RWPE1 (cell line): ENCODE data around the gene HDAC9.

Experiments used
- CTCF ChIA-PET: fragments of 350-600 bp; sonication (Branson Sonifier 250); formaldehyde crosslinking; extraction: SDS; loops from one replicate; lab custom pipeline; 2021; lab: Yijun Ruan, JAX
- POLR2A ChIA-PET: fragments of 400-600 bp; formaldehyde crosslinking; extraction: SDS; loops from one replicate; lab custom pipeline; 2020; ENCODE audit warnings: antibody characterized with exemption; ENCODE audit not compliant: low non-redundant PET; lab: Yijun Ruan, JAX
- DNase-seq: peaks from one replicate; pipeline ENCODE4 v3.0.0; 2012; ENCODE audit warnings: low spot score
- H3K27ac ChIP-seq: fragments of 450-650 bp; 2 replicates; pipeline ENCODE4 v1.5.1; 2017
- TF ChIP-seq, protein P1 (sequence below): fragments of 450-650 bp; conservative IDR thresholded peaks from 2 replicates; pipeline ENCODE4 v1.5.1; 2017; ENCODE audit warnings: low read depth, mild to moderate bottlenecking

Gene HDAC9

DNA sequence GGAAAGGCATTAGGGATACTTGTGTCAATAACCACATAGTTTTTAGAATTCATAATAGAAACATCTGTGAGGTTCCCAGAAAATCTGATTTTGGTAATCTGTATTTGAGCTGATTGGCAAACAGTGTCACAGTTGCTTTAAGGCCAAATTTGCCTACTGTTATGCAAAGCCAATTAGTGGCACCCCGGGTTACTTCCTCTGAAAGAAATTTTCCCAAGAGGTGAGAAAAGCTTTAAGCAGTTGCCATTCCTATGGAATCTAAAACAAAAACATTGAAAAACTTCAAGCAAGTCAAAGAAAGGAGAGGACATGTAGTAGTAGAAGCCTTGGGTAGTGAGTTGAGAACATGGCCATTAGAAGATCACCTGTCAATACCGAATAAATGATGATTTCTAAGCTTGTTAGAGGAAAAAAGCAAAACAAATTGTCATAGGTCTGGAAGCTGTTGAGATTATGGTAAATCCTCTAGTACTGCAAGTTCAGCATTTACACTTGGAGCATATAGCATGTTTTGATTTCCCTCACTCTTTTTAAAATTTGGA is 445.1 kb downstream of the HDAC9 start:
- ChIA-PET CTCF (no interaction called here), POLR2A (no interaction called here)

DNA sequence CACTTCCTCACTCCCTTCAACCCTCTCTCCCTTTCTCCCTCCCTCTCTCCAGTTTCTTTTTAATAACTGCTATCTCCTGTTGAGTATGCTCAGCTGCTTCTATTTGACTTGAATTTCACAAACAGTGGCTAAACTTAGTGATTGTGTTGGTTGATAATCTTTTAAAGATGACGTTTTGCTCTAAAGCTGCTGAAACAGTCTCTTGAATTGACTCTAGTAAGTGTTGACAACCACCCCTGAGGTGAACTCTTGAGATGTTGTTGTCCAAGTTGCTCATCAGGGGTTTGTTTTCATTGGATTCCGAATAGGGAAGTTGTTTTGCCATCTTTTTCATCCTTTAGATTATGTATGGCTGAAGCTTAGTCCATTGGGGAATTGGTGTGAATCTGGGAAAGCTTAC is 445.7 kb downstream of the HDAC9 start:
- ChIA-PET POLR2A (no interaction called here), CTCF (no interaction called here)
- no peak for DNase-seq
- H3K27ac ChIP-seq: no peak overlapping the region
- TF ChIP-seq, protein P1, sequence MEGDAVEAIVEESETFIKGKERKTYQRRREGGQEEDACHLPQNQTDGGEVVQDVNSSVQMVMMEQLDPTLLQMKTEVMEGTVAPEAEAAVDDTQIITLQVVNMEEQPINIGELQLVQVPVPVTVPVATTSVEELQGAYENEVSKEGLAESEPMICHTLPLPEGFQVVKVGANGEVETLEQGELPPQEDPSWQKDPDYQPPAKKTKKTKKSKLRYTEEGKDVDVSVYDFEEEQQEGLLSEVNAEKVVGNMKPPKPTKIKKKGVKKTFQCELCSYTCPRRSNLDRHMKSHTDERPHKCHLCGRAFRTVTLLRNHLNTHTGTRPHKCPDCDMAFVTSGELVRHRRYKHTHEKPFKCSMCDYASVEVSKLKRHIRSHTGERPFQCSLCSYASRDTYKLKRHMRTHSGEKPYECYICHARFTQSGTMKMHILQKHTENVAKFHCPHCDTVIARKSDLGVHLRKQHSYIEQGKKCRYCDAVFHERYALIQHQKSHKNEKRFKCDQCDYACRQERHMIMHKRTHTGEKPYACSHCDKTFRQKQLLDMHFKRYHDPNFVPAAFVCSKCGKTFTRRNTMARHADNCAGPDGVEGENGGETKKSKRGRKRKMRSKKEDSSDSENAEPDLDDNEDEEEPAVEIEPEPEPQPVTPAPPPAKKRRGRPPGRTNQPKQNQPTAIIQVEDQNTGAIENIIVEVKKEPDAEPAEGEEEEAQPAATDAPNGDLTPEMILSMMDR: no peak

More for the DNA sequence above, 445.1 kb downstream of the HDAC9 start:
- DNase-seq: no peak
- TF ChIP-seq, protein P1: no peak
- no peak overlapping the region for H3K27ac ChIP-seq

DNA sequence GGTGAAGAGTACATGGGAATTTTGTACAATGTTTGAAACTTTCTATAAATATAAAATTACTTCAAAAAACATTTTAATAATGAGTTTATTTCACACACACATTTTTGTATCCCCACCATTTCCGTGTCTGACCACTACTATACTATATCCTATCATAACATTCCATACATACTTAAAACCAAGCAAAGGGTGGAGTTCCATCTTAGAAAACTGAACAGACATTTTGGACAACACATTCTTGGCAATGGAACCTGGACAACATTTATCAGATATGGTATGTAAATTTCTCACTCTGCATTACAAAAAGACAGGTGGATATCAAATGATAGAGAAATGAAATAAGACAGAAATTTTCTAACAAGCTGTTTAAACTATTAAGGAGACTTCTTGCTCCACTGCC is 453.0 kb downstream of the HDAC9 start:
- no peak for DNase-seq
- TF ChIP-seq, protein P1: no peak
- H3K27ac ChIP-seq: no peak overlapping the region
- POLR2A ChIA-PET: no interaction called here
- CTCF ChIA-PET: no interaction called here

DNA sequence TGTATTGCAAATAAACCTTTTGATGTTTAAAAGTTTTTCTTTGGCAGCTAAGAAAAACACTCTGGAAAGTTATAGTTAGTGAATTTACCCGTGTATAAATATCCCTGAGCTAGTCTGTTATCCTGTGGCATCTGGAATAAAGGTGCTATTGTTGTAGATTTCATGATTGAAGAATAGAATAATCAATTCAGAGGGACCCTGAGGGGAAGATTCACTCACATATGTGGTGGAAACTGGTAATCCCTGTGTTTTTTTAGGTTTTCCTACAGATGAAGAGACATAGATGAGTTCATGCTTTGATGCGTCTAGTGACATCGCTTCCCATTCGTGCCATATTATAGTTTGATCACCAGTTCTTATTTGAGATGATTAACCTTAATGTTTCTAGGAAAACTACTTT is 457.3 kb downstream of the HDAC9 start:
- no peak overlapping the region for H3K27ac ChIP-seq
- ChIA-PET POLR2A (no interaction called here), CTCF (interaction anchor here (0.7 kb wide), 2 partner anchors 9 to 761 kb away, joined by 3 read pairs; no protein-coding TSS in a partner anchor)
- no peak for DNase-seq
- TF ChIP-seq, protein P1: no peak

DNA sequence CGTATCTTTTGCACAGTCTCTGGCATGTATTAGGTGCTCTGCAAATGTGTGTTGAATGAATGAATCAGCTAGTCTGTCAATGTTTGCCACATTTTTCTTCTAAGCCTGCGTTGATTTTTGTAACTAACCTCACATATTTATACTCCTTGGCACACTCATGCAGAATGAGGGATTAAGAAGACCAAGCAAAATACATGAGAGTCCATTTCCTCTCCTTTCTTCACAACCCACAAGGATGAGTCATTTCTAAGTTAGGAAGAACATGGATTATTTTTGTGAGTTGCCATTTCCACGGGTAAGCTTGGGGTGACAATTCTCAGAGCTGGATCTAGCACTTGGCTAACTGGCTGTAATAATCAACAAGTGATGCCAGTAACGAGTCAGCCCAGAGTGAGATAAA is 463.1 kb downstream of the HDAC9 start:
- no peak overlapping the region for H3K27ac ChIP-seq
- TF ChIP-seq, protein P1: no peak
- no peak for DNase-seq
- ChIA-PET POLR2A (no interaction called here), CTCF (no interaction called here)

DNA sequence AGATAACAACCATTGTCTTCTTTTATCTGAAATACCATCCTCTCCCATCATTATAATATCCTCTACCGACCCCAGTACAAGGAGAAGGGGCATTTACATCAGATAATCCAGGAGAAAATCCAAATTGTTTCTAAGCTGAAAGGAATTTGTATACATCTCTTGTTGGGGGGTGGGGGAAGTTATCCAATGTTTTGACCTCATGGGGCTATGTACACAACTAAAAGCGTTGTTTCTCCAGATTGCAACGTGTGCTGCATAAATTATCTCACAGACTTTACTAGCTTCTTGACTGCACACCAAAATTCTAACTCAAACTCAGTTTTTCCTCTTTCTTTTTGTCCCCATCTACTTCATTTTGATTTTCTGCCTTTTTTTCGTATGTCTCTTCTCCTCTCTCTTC is 465.2 kb downstream of the HDAC9 start:
- ChIA-PET CTCF (no interaction called here), POLR2A (no interaction called here)
- TF ChIP-seq, protein P1: no peak
- DNase-seq: no peak
- no peak overlapping the region for H3K27ac ChIP-seq

DNA sequence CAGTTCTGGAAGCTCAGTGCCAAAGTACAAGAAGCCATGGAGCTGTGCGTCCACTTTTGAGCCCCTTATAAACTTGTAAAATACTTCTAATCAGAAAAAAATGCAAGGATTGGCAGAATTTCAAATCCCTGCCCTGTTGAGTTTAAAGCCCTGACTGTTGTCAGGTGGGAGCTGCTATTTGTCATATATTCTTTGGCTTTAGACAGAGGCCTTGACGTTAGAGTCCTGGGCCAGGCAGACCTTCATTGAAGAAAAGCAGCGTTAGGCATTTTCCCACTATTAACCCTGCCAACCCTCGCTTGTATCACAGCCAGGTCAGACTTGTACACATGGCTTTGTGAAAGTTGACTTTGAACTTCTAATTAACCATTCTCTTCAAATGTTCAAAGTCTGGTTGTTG is 466.5 kb downstream of the HDAC9 start:
- no peak overlapping the region for H3K27ac ChIP-seq
- CTCF ChIA-PET: interaction anchor here (0.8 kb wide), 1 partner anchor 9 kb away, joined by 3 read pairs; no protein-coding TSS in a partner anchor
- POLR2A ChIA-PET: no interaction called here
- TF ChIP-seq, protein P1: no peak
- DNase-seq: no peak
